Germinal center (tissue), 1 donor: ENCODE measurements around the gene IFNL1.
"Not testable (repeated sequence)": the region's sequence is repeated elsewhere in the genome, so short reads cannot be mapped to it uniquely, and the experiment has no call there.

Source experiments
- DNase-seq: peaks from one replicate; pipeline ENCODE4 v3.0.0; 2012; ENCODE audit warnings: mixed read lengths, low spot score

IFNL1 gene

DNA sequence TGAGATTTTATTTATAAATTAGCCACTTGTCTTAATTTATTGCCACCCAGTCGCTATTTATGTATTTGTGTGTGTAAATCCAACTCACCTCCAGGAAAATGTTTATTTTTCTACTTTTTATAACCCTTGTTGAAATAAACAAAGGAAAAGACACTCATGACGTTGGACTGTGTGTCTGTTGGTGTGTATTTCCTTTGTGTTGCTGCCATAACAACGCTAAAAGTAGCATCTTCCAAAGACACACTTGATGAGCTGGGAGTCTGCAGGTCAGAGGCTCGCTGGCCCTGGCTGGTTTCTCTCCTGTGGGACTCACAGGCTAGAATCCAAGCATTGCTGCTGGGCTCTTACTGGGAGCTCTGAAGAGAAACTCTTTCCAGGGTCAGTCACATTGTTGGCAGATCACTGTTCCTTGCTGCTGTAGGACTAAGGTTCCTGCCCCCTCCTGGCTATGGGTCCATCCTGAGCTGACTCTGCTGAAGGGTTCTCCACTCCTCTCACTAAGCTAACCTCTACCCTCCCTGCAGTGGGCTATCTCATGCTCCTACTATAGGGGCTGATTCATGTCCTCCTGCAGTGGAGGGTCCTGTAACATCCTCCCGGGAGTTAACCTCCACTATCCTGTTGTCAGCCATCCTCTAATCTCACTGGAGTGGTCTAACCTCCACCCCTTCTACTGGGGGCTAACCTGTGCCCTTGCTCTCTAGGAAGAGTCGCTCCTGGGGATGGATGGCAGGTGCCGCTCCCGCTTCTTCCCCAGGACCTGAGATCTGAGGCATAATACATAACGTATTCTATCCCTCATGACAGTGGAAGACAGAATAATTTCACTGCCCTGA is 26.0 kb upstream of the IFNL1 start:
- no peak for DNase-seq

DNA sequence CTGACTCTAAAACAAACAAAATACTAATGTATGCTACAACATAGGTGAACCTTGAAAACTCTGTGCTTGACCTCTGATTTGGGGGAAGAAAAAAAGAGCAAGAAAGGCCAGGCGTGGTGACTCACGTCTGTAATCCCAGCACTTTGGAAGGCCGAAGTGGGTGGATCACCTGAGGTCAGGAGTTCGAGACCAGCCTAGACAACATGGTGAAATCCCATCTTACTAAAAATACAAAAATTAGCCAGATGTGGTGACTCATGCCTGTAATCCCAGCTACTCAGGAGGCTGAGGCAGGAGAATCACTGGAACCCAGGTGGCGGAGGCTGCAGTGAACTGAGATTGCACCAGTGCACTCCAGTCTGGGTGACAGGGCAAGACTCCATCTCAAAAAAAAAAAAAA is 22.3 kb upstream of the IFNL1 start:
- not testable (repeated sequence) for DNase-seq

DNA sequence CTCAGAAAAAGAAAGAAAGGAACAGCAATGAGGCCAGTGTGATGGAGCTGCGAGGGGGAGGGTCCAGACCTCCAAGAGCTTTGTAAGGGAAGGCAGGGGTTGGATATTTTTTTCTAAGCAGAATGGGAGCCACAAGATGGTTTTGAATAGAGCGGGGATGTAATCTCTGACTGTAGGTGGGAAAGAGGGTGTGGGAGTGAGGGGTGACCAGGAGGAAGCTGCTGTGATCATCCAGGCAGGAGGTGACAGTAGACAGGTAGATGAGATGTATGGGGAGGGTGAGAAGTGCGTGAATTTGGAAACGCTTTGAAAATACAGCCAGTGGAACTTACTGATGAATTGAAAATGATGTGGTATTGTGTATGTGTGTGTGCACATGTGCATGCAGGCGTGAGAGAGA is 20.6 kb upstream of the IFNL1 start:
- DNase-seq, result no peak

DNA sequence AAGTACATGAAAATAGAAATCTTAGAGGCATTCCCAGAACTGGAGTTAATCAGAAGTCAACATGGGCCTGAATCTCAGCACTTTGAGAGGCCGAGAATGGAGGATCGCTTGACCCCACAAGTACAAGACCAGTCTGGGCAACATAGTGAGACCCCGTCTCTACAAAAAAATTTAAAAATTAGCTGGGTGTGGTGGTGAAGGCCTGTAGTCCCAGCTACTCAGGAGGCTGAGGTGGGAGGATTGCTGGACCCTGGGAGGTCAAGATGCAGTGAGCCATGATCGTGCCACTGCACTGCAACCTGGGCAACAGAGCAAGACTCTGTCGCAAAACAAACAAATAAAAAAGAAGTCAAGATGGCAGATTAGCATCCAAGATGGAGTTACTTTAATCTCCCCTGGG is 19.5 kb upstream of the IFNL1 start:
- DNase-seq, result no peak

DNA sequence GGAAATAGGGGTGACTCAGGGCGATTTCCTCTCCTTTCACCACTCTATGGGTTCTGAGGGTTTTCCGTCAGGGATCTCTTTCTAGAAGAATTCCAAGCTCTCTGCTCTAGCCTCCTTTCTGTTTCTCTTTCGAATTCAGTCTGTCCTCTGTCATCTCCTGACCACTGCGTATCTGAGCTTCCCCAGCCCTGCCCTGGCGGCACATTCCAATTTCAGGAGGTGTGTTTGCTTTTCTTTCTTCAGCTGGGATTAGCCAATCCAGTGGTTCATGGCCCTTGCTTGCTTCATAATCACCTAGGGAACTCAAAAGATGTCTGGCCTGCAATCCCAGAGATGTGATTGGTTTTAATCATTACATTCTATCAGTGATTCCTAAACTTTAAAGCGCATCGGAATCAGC is 18.6 kb upstream of the IFNL1 start:
- DNase-seq, result no peak

DNA sequence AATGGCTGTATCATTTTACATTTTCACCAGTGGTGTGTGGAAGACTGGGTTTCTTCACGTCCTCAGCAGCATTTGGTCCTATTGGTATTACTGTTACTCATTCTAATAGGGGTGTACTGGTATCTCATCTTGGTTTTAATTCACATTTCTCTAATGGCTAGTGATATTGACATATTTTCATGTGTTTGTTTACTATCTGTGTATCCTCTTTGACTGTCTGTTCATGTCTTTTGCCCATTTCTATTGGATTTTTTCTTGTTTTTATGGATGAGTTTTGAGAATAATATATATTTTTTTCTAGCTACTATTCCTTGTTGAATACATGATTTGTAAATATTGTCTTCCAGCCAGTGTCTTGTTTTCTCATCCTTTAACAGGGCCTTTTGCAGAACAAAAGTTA is 14.2 kb upstream of the IFNL1 start:
- DNase-seq, result no peak

DNA sequence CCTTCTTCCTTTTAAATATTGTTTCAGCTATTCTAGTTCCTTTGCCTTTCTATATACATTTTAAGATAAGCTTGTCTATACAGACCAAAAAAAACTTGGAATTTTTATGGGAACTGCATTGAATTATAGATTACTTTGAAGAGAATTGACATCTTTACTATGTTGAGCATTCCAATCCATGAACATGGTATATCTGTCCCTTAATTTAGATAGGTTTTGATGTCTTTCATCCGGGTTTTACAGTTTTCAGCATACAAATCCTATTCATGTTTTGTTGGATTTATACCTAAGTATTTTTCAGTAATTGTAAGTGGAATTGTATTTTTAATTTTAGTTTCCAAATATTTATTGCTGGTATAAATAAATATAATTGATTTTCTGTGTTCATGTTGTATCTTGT is 12.2 kb upstream of the IFNL1 start:
- no peak for DNase-seq

DNA sequence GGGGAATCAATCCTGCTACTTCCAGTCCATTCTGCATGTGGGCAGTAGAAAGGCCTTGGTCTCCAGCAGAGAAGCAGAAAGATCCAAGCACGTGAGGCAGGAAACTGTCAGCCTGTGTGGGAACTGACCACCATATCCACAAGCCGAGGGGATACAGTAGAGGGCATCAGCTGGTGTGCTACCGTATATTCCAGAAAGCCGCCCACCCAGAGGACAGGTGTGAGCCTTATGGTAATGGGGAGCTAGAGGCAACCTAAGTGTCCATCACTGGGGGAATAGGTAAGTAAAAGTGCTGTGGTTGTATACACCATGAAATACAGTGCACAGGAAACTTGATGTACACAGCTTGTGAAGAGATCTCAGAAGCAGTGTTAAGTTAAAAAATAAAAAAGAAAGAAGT is 2.8 kb upstream of the IFNL1 start:
- no peak for DNase-seq

DNA sequence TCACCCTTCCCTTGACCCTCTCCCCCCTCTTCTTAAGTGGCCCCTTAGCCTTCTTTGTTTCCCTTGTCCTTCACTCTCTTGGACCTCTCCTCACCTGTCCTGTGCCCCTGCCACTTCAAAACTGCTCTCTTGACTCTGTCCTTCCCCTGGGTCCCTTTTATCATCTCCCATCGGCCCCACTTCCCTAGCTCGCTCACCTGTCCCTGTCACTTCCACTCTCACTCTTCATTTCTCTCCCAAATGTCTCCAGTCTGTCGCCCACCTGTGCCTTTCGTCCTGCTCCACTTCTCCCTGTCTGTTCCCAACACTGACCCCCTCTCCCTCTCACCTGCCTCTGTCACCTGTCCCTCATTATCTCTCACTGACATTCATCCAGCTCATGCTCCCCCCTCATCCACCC is 699 bp downstream of the IFNL1 start:
- DNase-seq, result no peak

DNA sequence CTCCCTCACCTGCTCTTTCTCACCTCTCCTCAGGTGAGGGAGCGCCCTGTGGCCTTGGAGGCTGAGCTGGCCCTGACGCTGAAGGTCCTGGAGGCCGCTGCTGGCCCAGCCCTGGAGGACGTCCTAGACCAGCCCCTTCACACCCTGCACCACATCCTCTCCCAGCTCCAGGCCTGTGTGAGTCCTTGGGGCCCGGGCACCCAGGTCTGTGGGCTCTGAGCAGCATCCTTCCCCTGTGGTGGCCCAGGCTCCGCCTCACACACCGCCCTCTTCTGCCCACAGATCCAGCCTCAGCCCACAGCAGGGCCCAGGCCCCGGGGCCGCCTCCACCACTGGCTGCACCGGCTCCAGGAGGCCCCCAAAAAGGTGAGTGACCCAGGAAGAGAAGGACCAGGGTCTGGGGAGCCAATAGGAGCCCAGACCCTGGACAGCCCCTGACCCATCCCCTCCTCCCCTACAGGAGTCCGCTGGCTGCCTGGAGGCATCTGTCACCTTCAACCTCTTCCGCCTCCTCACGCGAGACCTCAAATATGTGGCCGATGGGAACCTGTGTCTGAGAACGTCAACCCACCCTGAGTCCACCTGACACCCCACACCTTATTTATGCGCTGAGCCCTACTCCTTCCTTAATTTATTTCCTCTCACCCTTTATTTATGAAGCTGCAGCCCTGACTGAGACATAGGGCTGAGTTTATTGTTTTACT is 1.9 kb downstream of the IFNL1 start:
- DNase-seq, result no peak

DNA sequence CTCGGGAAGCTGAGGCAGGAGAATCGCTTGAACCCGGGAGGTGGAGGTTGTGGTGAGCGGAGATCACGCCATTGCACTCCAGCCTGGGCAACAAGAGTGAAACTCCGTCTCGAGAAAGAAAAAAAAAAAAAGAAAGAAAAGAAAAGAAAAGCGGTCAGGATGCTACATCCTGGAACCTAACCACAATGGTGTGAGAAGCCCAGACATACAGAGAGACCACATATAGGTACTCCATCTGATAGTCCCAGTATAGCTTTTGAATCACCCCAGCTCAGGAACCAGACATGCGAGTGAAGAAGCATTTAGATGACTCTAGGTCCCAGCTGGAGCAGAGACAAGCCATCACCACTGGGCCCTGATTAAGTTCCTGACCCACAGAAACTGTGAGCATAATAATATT is 3.2 kb downstream of the IFNL1 start:
- no peak for DNase-seq

DNA sequence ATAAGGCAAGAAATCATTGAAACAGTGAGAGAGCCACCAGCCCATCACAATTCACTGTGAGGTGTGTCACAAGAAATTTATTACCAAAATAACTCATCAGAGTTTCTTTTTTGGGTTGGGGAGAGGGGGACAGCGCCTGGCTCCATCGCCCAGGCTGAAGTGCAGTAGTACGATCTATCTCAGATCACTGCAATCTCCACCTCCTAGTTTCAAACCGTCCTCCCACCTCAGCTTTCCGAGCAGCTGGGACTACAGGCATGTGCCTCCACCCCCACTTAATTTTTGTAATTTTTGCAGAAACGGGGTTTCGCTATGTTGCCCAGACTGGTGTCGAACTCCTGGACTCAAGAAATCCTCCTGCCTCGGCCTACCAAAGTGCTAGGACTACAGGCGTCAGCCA is 3.6 kb downstream of the IFNL1 start:
- DNase-seq, result no peak

DNA sequence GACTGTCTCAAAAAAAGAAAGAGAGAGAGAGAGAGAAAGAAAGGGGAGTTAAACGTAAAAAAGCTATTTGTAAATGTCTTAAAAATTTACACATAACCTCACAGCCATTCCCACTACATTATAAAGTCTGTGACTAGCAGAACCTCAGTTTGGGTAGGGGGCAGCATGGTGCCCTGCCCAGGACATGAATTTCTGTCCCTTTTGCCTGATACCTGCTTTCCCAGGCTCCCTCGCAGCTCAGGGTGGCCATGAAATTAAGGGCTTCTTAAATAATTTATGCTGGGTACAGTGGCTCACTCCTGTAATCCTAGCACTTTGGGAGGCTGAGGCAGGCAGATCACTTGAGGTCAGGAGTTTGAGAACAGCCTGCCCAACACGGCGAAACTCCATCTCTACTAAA is 4.8 kb downstream of the IFNL1 start:
- DNase-seq, result no peak

DNA sequence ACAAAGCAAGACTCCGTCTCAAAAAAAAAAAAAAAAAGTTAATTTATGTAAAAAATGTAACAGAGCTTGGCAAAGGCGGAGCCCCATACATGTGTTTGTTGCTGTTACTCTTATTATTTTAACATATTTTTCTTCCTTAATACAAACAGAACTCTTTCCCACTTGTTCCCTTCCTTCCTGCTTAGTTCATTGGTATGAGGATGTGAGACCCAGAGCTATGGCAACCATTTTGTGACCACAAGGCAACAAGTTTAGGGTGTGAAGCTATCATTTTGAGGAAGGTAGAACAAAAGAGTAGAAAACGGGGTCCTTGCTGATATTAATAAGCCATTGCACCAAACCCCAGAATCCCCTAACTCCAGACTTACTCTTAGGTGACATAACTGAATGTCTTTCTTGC is 5.4 kb downstream of the IFNL1 start:
- DNase-seq, result no peak

DNA sequence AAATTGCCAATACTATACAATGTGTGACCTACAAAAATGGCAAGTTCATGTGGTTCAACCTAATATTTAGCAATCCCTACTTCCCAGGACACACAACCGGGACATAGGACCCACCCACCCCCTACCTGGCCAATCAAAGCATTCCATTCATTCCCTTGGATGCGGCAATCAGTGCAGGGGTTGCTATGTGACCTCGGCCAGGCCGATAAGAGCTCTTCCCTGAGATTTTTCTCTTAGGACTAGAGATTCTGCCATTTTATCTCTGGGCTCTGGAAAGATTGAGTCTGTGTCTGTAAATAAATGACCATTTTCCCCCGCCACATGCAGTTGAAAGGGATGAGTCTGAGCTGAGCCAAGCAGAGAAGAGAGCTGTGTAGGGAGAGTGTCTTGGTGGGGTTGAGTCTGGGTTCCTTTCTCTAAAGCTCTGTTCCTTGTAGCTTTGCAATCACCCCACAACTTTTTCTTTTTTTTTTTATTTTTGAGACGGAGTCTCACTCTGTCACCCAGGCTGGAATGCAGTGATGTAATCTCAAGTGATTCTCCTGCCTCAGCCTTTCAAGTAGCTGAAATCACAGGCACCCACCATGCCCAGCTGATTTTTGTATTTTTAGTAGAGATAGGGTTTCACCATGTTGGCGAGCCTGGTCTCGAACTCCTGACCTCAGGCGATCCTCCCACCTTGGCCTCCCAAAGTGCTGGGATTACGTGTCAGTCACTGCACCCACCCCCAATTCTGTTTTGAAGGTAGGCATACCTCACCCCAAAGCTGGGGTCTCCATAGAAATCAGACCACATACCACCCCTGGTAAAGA is 7.4 kb downstream of the IFNL1 start:
- no peak for DNase-seq

DNA sequence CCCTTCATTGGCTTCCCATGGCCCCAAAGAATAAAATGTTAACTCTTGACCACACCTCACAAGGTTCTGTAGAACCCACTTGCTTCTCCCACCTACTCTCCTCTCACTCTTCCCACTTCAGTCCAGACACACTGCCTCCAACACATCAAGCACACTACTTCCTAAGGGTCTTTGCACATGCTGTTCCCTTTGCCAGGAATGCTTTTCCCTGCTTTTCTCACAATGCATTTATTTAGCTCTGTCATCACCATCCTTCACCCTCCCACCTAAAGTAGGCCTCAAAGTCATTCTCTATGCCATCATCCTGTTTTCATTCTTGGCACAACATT is 7.9 kb downstream of the IFNL1 start:
- no peak for DNase-seq

DNA sequence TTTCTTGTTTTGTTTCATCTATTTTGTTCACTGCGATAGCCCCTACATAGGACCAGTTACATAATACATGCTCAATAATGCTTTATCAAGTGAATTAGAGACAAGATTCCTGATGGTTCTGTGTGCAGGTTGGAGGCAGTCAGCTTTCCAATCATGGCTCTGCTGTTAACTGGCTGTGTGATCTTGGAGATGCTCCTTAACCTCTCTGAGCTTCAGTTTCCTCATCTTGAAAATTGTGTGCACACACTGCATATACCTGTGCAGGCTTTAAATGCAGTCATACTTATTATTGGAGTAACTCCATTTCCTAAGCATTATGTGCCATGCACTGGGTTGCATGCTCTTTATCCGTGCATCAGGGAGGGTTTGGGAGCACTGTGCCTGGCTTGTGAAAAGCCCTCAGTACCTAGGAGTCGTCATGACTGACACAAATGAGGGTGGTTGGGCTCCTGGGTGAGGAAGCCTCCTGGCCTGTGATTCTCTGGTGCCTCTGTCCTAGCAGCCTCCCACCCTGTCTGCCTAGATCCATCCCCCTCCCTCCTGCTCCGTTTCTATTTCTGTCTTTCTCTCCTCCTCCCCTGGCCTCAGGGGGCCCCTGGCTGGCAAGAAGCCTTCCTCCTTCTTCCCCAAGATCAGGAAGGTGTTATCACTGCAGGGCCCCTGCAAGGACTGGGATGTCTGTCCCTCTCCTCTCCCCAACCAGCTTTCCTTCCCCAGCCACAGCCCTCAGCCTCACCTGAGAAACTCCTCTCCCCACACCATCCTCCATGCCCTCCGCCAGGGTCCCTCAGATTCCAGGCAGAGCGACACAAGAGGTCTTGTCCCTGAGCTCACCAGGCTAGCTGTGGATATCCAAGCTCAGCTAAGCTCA is 8.7 kb downstream of the IFNL1 start:
- DNase-seq, result no peak

DNA sequence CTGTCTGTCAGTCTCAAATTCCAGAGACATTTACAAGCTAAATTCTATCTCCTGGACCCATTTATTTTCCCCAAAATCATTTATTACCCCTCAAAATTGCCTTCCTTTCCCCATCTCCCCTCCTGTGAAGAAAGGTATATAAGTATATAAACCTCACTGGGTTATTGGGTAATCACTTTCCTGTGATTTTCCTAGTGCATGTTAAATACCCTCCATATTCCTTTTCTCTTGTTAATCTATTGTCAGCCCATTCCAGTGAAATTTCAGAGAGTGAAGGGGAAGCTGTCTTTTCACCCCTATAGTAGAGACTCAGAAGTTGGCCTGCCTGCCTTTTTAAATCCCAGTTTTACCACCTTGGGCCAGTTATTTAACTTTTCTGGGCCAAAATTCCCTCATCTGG is 9.9 kb downstream of the IFNL1 start:
- DNase-seq, result no peak

DNA sequence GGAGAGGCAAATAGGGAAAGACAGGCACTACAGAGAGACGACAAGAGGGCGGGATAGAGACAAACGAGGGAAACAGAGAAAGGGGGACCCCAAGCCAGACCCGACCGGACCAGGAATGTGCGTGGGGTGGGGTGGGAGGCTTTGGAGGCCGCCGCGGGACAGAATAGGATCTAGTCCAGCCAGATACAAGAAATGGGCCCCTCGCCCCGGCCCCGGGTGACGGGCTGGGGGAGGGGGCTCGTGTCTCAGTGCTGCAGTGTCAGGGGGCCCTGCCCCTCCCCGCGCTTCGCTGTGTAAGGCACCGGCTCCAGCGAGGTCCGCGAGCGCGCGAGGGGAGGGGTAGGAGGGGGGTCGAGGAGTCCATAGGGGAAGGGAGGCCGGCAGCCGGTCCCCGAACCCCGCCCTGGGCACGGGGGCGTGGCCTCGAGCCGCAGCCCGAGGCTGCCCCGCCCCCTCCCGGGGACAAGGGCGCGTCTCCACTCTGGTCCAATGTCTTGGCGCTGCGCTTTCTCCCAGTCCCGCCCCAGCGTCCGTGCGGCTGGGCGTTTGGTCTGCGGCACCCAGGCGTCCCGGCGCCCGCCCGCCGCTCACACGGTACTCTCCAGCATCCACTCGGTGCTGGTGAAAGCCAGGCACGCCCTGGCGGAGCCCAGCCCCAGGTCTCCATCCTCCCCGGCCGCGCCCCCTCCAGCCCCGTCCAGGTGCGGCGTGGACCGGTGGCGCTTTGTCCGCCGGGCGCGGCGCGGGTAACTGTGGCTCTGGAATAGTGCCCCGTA is 11.0 kb downstream of the IFNL1 start:
- DNase-seq, result no peak

DNA sequence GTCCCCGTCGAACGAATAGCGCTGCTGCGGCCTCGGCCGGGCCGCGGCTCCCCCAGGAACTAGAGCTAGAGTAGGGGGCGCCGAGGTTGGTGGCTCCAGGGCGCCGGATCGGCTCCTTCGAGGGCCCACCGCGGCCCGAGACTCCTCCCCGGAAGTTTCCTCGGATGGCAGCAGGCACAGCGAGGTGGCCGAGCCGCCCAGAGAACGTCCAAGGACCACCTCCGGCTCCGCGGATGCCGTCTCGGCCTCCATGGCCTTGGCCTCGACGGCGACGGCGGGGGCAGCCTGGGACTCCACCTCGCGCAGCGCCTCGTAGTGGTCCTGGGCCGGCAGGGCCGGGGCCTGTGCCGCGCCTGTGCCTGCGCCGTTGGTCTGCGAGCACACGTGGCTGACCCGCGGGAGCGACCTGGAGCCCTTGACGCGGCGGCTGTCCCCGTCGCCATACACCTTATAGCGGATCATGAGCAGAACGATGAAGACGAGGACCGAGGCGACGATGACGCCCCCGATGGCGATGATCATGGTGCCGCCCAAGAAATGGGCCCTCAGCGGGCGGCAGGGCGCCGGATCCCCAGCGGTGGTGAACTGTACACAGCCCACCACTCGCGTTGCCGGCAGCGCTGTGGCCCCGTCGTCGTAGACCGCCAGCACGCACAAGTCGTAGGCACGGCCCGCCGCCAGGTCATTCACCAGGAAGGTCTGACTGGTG is 11.8 kb downstream of the IFNL1 start:
- no peak for DNase-seq
